HepG2 (cell line): ENCODE data around the gene HACE1. TPM values are rescaled to one million over a fixed set of nuclear protein-coding genes. Genes with fewer than 3 reads are reported as not detected.

Experiments used
- ATF7 ChIP-seq, 2 experiments: fragments of 450-650 bp in 1 of 2; sonication (generic) in 1 of 2; formaldehyde crosslinking in 1 of 2; IDR thresholded peaks; 2 replicates each; pipeline versions ENCODE4 v1.4.0 to v1.6.1; 2016 to 2020; ENCODE audit warnings: antibody characterized with exemption in 1 of 2, mild to moderate bottlenecking in 1 of 2, missing genetic modification reagents in 1 of 2
- HMG20B ChIP-seq: conservative IDR thresholded peaks from 2 replicates; pipeline ENCODE4 v1.6.1; 2016; ENCODE audit warnings: missing genetic modification reagents, missing compliant biosample characterization
- MEIS2 ChIP-seq: sonication (generic); formaldehyde crosslinking; IDR thresholded peaks from 2 replicates; pipeline ENCODE4 v1.9.0; 2021; ENCODE audit warnings: mild to moderate bottlenecking, missing genetic modification reagents
- ZNF10 ChIP-seq: sonication (generic); formaldehyde crosslinking; IDR thresholded peaks from 2 replicates; pipeline ENCODE4 v1.4.0; 2020; ENCODE audit warnings: mild to moderate bottlenecking, low read depth, missing genetic modification reagents, borderline replicate concordance
- ZNF17 ChIP-seq: sonication (generic); formaldehyde crosslinking; IDR thresholded peaks from 2 replicates; pipeline ENCODE4 v1.5.0; 2020; ENCODE audit warnings: mild to moderate bottlenecking, missing genetic modification reagents
- ZNF484 ChIP-seq: sonication (generic); formaldehyde crosslinking; IDR thresholded peaks from 2 replicates; pipeline ENCODE4 v1.5.1; 2020; ENCODE audit warnings: mild to moderate bottlenecking, low read depth, missing genetic modification reagents, borderline replicate concordance
- ZNF768 ChIP-seq: sonication (generic); formaldehyde crosslinking; IDR thresholded peaks from 2 replicates; pipeline ENCODE4 v1.4.0; 2020; ENCODE audit warnings: missing genetic modification reagents
- polyA plus RNA-seq, 8 experiments: library from polyadenylated mRNA; depleted of rRNA in 3 of 8; stranded (reverse) in 7 of 8; unstranded in 1 of 8; fragments of >200 nt; fragmentation: Illumina TruSeq in 4 of 8; extraction: Trizol in 4 of 8; gene quantifications; 2 replicates each; pipeline versions ENCODE4 v1.2.1 to v1.2.3, GENCODE V29; 2011 to 2016; ENCODE audit warnings: low read depth in 4 of 8, missing spikeins in 1 of 8, mixed read lengths in 1 of 8; ENCODE audit not compliant: insufficient read depth in 1 of 8
- total RNA-seq, 5 experiments: library from RNA; depleted of rRNA; stranded (reverse); fragments of >200 nt; fragmentation: Illumina TruSeq; extraction: Trizol; gene quantifications; 2 replicates each; pipeline ENCODE4 v1.2.3, GENCODE V29; 2016; ENCODE audit warnings: low read depth in 1 of 5
- TF ChIP-seq, protein P1 (sequence below): IDR thresholded peaks from 2 replicates; pipeline ENCODE4 v1.6.1; 2012; ENCODE audit warnings: low read depth, low read length, improper control_type of control experiment
- TF ChIP-seq, protein P2 (sequence below): sonication (generic); formaldehyde crosslinking; IDR thresholded peaks from 2 replicates; pipeline ENCODE4 v1.5.0; 2020; ENCODE audit warnings: missing genetic modification reagents
- TF ChIP-seq, protein P3 (sequence below): IDR thresholded peaks from 2 replicates; pipeline ENCODE4 v1.6.1; 2016; ENCODE audit warnings: missing compliant biosample characterization, missing genetic modification reagents, borderline replicate concordance
- TF ChIP-seq, protein P4 (sequence below): sonication (generic); formaldehyde crosslinking; IDR thresholded peaks from 2 replicates; pipeline ENCODE4 v1.4.0; 2020; ENCODE audit warnings: missing genetic modification reagents
- TF ChIP-seq, protein P5 (sequence below): sonication (generic); formaldehyde crosslinking; IDR thresholded peaks from 2 replicates; pipeline ENCODE4 v1.4.0; 2020; ENCODE audit warnings: missing genetic modification reagents, borderline replicate concordance

HACE1 gene
- total and polyA plus RNA-seq, 2 of the 13 experiments (the other 11 are each of a cell fraction or from before 2014, with no cell fraction given), result 8.9 to 11.4 TPM

DNA sequence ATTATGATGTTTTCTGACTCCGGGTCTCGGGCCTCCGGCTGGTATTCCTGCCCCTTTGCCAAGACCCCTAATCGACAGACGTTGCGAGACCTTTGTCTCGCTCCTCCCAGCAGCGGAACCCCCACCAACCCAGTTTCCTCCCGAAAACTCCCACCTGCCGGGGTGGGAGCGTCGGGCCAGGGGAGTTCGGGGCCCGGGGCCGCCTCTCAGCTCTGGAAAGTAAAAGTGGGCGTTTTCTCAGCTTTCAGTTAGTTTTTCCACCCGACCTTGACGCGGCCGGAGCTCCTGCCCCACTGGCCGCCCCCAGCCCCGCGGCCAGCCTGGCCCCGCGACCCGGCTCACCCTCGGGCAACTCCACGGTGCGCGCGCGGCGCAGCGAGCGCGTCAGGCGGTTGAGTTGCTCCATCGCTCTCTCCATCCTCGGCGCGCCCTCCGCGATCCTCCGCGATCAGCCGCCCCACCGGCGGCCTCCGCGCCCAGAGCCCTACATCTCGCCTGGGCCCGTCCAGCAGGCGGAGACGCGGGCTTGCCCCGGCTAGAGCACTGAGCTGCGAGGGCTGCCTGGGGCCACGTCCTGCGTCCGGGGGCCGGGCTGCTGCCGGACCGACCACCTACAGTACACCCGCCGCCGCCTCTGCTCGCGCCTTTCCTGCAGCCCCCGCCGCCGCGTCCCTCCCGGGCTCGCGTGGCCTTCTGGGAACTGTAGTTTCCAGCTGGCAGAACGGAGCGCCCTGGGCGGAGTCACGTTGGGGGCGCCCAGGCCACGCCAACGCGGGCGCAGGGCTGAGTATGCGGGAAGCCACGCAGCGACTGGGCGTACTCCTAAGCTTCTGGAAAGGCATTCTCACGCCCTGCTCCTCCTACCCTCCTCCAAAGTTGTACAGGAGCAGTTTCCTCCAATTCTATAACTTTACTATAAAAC, at the start of gene HACE1 (continued):
- TF ChIP-seq, protein P1, sequence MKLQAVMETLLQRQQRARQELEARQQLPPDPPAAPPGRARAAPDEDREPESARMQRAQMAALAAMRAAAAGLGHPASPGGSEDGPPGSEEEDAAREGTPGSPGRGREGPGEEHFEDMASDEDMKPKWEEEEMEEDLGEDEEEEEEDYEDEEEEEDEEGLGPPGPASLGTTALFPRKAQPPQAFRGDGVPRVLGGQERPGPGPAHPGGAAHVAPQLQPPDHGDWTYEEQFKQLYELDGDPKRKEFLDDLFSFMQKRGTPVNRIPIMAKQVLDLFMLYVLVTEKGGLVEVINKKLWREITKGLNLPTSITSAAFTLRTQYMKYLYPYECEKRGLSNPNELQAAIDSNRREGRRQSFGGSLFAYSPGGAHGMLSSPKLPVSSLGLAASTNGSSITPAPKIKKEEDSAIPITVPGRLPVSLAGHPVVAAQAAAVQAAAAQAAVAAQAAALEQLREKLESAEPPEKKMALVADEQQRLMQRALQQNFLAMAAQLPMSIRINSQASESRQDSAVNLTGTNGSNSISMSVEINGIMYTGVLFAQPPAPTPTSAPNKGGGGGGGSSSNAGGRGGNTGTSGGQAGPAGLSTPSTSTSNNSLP, result no peak; the same call in 1 of the 2 replicates
- TF ChIP-seq, protein P2, sequence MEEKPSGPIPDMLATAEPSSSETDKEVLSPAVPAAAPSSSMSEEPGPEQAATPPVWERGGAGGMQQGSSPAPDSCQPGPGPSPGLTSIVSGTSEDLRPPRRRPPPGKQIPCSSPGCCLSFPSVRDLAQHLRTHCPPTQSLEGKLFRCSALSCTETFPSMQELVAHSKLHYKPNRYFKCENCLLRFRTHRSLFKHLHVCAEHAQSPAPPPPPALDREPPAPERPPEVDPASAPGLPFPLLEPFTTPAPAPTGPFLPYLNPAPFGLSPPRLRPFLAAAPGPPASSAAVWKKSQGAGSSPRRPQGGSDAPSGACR (CRISPR knock-in tag), result peak; percentile 57; the same call in 1 of the 2 replicates
- TF ChIP-seq ZNF768 (CRISPR knock-in tag), result peak; percentile 71; the same call in 1 of the 2 replicates
- TF ChIP-seq, protein P3, sequence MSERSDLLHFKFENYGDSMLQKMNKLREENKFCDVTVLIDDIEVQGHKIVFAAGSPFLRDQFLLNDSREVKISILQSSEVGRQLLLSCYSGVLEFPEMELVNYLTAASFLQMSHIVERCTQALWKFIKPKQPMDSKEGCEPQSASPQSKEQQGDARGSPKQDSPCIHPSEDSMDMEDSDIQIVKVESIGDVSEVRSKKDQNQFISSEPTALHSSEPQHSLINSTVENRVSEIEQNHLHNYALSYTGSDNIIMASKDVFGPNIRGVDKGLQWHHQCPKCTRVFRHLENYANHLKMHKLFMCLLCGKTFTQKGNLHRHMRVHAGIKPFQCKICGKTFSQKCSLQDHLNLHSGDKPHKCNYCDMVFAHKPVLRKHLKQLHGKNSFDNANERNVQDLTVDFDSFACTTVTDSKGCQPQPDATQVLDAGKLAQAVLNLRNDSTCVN (CRISPR knock-in tag), result 0 out of 2 replicates have a peak, but pooled peaks have one; percentile 50
- no peak for TF ChIP-seq ZNF10 (CRISPR knock-in tag)
- no peak for TF ChIP-seq ZNF17 (CRISPR knock-in tag)
- TF ChIP-seq HMG20B (CRISPR knock-in tag), result no peak
- TF ChIP-seq MEIS2 (CRISPR knock-in tag), result no peak
- no peak for TF ChIP-seq ATF7 (IDR thresholded peaks at IDR 0.05)
- no peak; the same call in 1 of the 2 replicates for TF ChIP-seq ATF7 (CRISPR knock-in tag; IDR thresholded peaks at IDR 0.05)
- TF ChIP-seq ZNF484, result no peak
- TF ChIP-seq, protein P4, sequence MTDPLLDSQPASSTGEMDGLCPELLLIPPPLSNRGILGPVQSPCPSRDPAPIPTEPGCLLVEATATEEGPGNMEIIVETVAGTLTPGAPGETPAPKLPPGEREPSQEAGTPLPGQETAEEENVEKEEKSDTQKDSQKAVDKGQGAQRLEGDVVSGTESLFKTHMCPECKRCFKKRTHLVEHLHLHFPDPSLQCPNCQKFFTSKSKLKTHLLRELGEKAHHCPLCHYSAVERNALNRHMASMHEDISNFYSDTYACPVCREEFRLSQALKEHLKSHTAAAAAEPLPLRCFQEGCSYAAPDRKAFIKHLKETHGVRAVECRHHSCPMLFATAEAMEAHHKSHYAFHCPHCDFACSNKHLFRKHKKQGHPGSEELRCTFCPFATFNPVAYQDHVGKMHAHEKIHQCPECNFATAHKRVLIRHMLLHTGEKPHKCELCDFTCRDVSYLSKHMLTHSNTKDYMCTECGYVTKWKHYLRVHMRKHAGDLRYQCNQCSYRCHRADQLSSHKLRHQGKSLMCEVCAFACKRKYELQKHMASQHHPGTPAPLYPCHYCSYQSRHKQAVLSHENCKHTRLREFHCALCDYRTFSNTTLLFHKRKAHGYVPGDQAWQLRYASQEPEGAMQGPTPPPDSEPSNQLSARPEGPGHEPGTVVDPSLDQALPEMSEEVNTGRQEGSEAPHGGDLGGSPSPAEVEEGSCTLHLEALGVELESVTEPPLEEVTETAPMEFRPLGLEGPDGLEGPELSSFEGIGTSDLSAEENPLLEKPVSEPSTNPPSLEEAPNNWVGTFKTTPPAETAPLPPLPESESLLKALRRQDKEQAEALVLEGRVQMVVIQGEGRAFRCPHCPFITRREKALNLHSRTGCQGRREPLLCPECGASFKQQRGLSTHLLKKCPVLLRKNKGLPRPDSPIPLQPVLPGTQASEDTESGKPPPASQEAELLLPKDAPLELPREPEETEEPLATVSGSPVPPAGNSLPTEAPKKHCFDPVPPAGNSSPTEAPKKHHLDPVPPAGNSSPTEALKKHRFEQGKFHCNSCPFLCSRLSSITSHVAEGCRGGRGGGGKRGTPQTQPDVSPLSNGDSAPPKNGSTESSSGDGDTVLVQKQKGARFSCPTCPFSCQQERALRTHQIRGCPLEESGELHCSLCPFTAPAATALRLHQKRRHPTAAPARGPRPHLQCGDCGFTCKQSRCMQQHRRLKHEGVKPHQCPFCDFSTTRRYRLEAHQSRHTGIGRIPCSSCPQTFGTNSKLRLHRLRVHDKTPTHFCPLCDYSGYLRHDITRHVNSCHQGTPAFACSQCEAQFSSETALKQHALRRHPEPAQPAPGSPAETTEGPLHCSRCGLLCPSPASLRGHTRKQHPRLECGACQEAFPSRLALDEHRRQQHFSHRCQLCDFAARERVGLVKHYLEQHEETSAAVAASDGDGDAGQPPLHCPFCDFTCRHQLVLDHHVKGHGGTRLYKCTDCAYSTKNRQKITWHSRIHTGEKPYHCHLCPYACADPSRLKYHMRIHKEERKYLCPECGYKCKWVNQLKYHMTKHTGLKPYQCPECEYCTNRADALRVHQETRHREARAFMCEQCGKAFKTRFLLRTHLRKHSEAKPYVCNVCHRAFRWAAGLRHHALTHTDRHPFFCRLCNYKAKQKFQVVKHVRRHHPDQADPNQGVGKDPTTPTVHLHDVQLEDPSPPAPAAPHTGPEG (CRISPR knock-in tag), result peak; percentile 71
- TF ChIP-seq, protein P5, sequence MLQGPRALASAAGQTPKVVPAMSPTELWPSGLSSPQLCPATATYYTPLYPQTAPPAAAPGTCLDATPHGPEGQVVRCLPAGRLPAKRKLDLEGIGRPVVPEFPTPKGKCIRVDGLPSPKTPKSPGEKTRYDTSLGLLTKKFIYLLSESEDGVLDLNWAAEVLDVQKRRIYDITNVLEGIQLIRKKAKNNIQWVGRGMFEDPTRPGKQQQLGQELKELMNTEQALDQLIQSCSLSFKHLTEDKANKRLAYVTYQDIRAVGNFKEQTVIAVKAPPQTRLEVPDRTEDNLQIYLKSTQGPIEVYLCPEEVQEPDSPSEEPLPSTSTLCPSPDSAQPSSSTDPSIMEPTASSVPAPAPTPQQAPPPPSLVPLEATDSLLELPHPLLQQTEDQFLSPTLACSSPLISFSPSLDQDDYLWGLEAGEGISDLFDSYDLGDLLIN (CRISPR knock-in tag), result no peak; the same call in 1 of the 2 replicates
